PC-9 (cell line): ENCODE results near the gene EEF2K.

Experiments
- EZH2 ChIP-seq: fragments of 200-600 bp; sonication (generic); IDR thresholded peaks from 2 replicates; pipeline ENCODE4 v1.8.0; 2017; ENCODE audit warnings: antibody characterized with exemption, low read depth
- TF ChIP-seq, protein P1 (sequence below): fragments of 200-600 bp; sonication (generic); conservative IDR thresholded peaks from 2 replicates; pipeline ENCODE4 v1.6.1; 2017; ENCODE audit warnings: mixed run types, antibody characterized with exemption, mild to moderate bottlenecking, moderate library complexity

DNA sequence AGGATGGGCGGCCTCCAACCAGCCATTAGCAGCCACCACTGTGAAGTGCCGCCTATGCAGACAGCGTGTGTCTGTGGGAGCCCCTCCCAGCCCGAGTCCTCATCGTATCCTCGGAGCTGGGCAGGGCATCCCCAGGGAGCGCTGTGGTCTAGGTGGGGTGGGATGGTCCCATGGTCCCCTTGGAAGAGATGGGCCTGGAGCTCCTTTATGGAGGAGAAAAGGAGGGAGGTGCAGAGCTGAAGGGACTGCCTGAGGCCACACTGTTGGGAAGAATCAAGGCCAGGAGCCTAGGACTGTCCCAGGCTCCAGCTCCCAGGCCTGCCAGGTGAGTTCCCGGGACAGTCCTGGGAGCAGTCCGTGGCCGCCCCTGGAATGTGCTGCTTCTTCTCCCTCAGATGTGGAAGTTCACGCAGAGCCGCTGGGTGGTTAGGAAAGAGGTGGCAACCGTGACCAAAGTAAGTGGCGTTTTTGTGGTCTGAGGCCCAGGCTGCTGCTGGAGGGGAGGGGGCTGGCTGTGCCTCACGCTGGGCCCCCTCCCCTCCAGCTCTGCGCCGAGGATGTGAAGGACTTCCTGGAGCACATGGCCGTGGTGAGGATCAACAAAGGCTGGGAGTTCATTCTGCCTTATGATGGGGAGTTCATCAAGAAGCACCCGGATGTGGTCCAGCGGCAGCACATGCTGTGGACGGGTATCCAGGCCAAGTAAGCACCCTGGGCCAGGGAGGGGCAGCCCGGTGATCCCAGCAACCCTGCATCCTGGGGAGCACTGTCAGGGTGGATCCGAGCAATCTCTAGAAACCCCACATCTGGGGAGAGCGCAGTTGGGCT lies 118.1 kb downstream of the EEF2K start:
- TF ChIP-seq, protein P1, sequence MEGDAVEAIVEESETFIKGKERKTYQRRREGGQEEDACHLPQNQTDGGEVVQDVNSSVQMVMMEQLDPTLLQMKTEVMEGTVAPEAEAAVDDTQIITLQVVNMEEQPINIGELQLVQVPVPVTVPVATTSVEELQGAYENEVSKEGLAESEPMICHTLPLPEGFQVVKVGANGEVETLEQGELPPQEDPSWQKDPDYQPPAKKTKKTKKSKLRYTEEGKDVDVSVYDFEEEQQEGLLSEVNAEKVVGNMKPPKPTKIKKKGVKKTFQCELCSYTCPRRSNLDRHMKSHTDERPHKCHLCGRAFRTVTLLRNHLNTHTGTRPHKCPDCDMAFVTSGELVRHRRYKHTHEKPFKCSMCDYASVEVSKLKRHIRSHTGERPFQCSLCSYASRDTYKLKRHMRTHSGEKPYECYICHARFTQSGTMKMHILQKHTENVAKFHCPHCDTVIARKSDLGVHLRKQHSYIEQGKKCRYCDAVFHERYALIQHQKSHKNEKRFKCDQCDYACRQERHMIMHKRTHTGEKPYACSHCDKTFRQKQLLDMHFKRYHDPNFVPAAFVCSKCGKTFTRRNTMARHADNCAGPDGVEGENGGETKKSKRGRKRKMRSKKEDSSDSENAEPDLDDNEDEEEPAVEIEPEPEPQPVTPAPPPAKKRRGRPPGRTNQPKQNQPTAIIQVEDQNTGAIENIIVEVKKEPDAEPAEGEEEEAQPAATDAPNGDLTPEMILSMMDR = no peak
- no peak for TF ChIP-seq EZH2
